Measurements from ENCODE around the gene LSS. TPM values are rescaled to one million over a fixed set of nuclear protein-coding genes. Genes with fewer than 3 reads are reported as not detected.

The LSS gene
- total RNA-seq, 1 experiment from 2014 or later: 130 TPM

GRCh38 chr21:46265736-46266525, 37.4 kb upstream of the LSS start:
- POLR2A ChIA-PET (ENCODE audit: low non-redundant PET): no interaction called here
- DNase-seq (ENCODE audit: low spot score): no peak
- H3K27me3 ChIP-seq (replicated peaks; ENCODE audit: insufficient read depth, low read depth, low read length, poor library complexity): no peaks in the 10 kb centered on the region
- H3K9me3 ChIP-seq (ENCODE audit: low read depth, low read length, poor library complexity, severe bottlenecking): no peaks in the 10 kb centered on the region
- no peak overlapping the region for H3K27ac ChIP-seq (ENCODE audit: low read depth, low read length, poor library complexity, severe bottlenecking)
- peaks cover 63% of the 10 kb centered on the region for H3K36me3 ChIP-seq (ENCODE audit: insufficient read depth, low read length, poor library complexity, severe bottlenecking)
- intact Hi-C loops (cut with micrococcal nuclease; ENCODE audit: unreplicated experiment): no loop called here
- no peak overlapping the region for H3K4me3 ChIP-seq (ENCODE audit: low read depth, low read length, poor library complexity, severe bottlenecking)
- TF ChIP-seq, protein P1, sequence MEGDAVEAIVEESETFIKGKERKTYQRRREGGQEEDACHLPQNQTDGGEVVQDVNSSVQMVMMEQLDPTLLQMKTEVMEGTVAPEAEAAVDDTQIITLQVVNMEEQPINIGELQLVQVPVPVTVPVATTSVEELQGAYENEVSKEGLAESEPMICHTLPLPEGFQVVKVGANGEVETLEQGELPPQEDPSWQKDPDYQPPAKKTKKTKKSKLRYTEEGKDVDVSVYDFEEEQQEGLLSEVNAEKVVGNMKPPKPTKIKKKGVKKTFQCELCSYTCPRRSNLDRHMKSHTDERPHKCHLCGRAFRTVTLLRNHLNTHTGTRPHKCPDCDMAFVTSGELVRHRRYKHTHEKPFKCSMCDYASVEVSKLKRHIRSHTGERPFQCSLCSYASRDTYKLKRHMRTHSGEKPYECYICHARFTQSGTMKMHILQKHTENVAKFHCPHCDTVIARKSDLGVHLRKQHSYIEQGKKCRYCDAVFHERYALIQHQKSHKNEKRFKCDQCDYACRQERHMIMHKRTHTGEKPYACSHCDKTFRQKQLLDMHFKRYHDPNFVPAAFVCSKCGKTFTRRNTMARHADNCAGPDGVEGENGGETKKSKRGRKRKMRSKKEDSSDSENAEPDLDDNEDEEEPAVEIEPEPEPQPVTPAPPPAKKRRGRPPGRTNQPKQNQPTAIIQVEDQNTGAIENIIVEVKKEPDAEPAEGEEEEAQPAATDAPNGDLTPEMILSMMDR (conservative IDR thresholded peaks at IDR 0.05; ENCODE audit: low read depth, low read length): no peak
- no peak for TF ChIP-seq EZH2 (IDR thresholded peaks at IDR 0.05; ENCODE audit: borderline replicate concordance, low read depth, low read length, poor library complexity, severe bottlenecking)
- BruUV-seq (replicated peaks): no TSS peak
- CTCF ChIA-PET: no interaction called here
- no peaks in the 10 kb centered on the region for H3K4me1 ChIP-seq (ENCODE audit: insufficient read depth, low read length, poor library complexity, severe bottlenecking)

GRCh38 chr21:46264690-46265144, 36.1 kb upstream of the LSS start:
- Histone ChIP-seq H3K4me1 (ENCODE audit: insufficient read depth, low read length, poor library complexity, severe bottlenecking) (no peaks in the 10 kb centered on the region), H3K36me3 (ENCODE audit: insufficient read depth, low read length, poor library complexity, severe bottlenecking) (peaks cover 63% of the 10 kb centered on the region), H3K9me3 (ENCODE audit: low read depth, low read length, poor library complexity, severe bottlenecking) (no peaks in the 10 kb centered on the region), H3K27ac (ENCODE audit: low read depth, low read length, poor library complexity, severe bottlenecking) (no peak overlapping the region), H3K27me3 (replicated peaks; ENCODE audit: insufficient read depth, low read depth, low read length, poor library complexity) (no peaks in the 10 kb centered on the region), H3K4me3 (ENCODE audit: low read depth, low read length, poor library complexity, severe bottlenecking) (no peak overlapping the region)
- ChIA-PET POLR2A (ENCODE audit: low non-redundant PET) (no interaction called here), CTCF (no interaction called here)
- intact Hi-C loops (cut with micrococcal nuclease; ENCODE audit: unreplicated experiment): no loop called here
- TF ChIP-seq EZH2 (IDR thresholded peaks at IDR 0.05; ENCODE audit: borderline replicate concordance, low read depth, low read length, poor library complexity, severe bottlenecking): no peak
- TF ChIP-seq, protein P1 (conservative IDR thresholded peaks at IDR 0.05; ENCODE audit: low read depth, low read length): no peak
- no TSS peak for BruUV-seq (replicated peaks)
- DNase-seq (ENCODE audit: low spot score): no peak

- ChIA-PET POLR2A (ENCODE audit: low non-redundant PET) (no interaction called here), CTCF (no interaction called here)
- H3K4me3 ChIP-seq (ENCODE audit: low read depth, low read length, poor library complexity, severe bottlenecking): no peak overlapping the region
- BruUV-seq (replicated peaks): no TSS peak
- peaks cover 57% of the 10 kb centered on the region for H3K36me3 ChIP-seq (ENCODE audit: insufficient read depth, low read length, poor library complexity, severe bottlenecking)
- no peaks in the 10 kb centered on the region for H3K4me1 ChIP-seq (ENCODE audit: insufficient read depth, low read length, poor library complexity, severe bottlenecking)
- TF ChIP-seq, protein P1 (conservative IDR thresholded peaks at IDR 0.05; ENCODE audit: low read depth, low read length): no peak
- TF ChIP-seq EZH2 (IDR thresholded peaks at IDR 0.05; ENCODE audit: borderline replicate concordance, low read depth, low read length, poor library complexity, severe bottlenecking): no peak
- intact Hi-C loops (cut with micrococcal nuclease; ENCODE audit: unreplicated experiment): no loop called here
- no peak overlapping the region for H3K27ac ChIP-seq (ENCODE audit: low read depth, low read length, poor library complexity, severe bottlenecking)
- DNase-seq (ENCODE audit: low spot score): no peak
- H3K27me3 ChIP-seq (replicated peaks; ENCODE audit: insufficient read depth, low read depth, low read length, poor library complexity): no peaks in the 10 kb centered on the region
- no peaks in the 10 kb centered on the region for H3K9me3 ChIP-seq (ENCODE audit: low read depth, low read length, poor library complexity, severe bottlenecking)
Observed at GRCh38 chr21:46264046-46264689, 35.6 kb upstream of the LSS start.
